NB4 (cell line): Measurements from ENCODE around the gene KLHL8.

Experiments used
- DNase-seq: peaks from one replicate; pipeline ENCODE4 v3.0.0; 2010; ENCODE audit warnings: low read depth
- H3K4me3 ChIP-seq: one replicate; pipeline ENCODE4 v1.5.1; 2011; ENCODE audit warnings: mild to moderate bottlenecking, low read depth, low read length, moderate library complexity
- CTCF ChIP-seq: IDR thresholded peaks from one replicate; pipeline ENCODE4 v1.5.1; 2012; ENCODE audit warnings: low read depth, low read length
- MYC ChIP-seq: IDR thresholded peaks from 2 replicates; pipeline ENCODE4 v1.6.1; 2011; ENCODE audit warnings: low read depth, low read length
- POLR2A ChIP-seq: IDR thresholded peaks from 2 replicates; pipeline ENCODE4 v1.6.1; 2011; ENCODE audit warnings: mild to moderate bottlenecking; ENCODE audit not compliant: insufficient read length; ENCODE audit errors: extremely low read depth
- TF ChIP-seq, protein P1 (sequence below): IDR thresholded peaks from 2 replicates; pipeline ENCODE4 v1.6.1; 2011; ENCODE audit warnings: low read depth, low read length

Gene KLHL8

DNA sequence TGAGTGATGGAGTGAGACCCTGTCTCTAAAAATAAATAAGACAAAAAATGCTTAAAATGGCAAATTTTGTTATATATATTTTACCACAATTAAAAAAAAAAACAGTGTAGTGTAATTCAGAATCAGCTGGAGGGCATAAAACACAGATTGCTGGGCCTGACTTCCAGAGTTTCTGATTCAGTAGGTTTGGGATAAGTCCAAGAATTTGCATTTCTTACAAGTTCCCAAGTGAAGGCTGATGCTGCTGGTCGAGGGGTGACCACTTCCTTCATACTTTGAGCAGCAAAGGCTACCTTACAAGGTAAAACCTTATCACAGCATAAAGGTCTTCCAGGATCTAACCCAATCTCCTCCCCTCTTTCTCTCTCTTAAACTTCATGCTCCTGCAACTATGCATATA is 40.7 kb downstream of the KLHL8 start:
- TF ChIP-seq CTCF (no peak), MYC (no peak), POLR2A (no peak)
- TF ChIP-seq, protein P1, sequence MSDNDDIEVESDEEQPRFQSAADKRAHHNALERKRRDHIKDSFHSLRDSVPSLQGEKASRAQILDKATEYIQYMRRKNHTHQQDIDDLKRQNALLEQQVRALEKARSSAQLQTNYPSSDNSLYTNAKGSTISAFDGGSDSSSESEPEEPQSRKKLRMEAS: no peak
- DNase-seq: no peak
- no peak overlapping the region for H3K4me3 ChIP-seq

DNA sequence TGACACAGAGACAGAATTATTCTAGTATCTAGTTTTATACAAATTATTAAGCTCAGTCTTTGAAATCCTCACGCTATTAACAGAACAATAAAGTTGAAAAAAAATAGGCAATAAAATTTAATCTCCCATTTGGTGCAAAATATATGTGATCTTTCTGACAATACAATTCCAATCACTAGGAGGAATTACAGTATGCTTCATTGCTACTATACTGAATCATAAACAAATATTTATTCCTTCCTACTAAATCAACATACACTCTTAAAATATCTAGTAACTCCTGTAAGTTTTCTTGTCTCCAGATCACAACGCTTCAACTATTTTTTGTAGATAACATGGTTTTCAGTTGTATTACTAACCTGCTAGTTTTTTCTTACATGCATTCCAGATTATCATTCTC is 45.7 kb downstream of the KLHL8 start:
- no peak overlapping the region for H3K4me3 ChIP-seq
- no peak for TF ChIP-seq MYC
- TF ChIP-seq CTCF: no peak
- no peak for TF ChIP-seq POLR2A
- TF ChIP-seq, protein P1: no peak
- no peak for DNase-seq

DNA sequence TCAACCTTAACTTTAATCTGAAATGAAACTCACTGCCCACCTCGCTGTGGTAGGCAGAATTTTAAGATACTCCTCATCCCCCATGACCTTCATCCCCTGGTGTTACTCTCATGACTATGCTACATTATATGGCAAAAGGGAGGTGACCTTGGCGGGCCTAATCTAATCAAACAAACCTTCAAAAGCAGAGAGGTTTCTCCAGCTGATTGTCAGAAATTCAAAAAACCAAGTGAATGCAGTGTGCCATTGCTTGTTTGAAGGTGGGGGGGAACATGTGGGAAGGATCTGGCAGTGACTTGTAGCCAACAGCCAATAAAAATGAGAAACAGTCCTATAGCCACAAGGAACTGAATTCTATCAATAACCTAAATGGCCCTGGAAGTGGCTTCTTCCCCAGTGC is 48.5 kb downstream of the KLHL8 start:
- no peak for DNase-seq
- TF ChIP-seq CTCF: no peak
- no peak for TF ChIP-seq POLR2A
- TF ChIP-seq, protein P1: no peak
- no peak for TF ChIP-seq MYC
- no peak overlapping the region for H3K4me3 ChIP-seq

DNA sequence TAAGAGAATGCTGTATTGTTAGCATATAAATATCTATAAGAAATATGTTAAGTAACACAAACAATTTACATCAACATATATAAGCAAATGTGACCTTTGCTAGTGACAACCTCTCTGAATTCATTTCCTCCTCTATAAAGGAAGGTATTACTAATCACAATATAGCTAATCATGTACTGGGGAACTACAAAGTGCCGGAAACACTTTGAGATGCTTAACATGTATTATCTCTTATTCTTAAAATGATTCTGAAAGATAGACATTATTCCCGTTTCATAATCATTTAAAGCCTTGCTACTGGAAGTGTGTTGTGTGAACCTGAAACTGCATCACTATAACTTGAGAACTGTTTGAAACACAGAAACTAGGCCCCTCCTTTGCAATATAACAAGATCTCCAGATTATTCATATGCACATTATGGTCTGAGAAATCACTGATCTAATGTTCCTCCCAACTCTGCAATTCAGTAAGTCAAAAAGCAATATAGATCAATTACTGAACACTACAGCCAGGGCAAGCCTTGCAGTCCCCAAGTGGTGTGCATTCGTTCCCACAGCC is 54.0 kb downstream of the KLHL8 start:
- no peak for DNase-seq
- no peak overlapping the region for H3K4me3 ChIP-seq
- TF ChIP-seq CTCF (no peak), MYC (no peak), POLR2A (no peak)
- TF ChIP-seq, protein P1: no peak

DNA sequence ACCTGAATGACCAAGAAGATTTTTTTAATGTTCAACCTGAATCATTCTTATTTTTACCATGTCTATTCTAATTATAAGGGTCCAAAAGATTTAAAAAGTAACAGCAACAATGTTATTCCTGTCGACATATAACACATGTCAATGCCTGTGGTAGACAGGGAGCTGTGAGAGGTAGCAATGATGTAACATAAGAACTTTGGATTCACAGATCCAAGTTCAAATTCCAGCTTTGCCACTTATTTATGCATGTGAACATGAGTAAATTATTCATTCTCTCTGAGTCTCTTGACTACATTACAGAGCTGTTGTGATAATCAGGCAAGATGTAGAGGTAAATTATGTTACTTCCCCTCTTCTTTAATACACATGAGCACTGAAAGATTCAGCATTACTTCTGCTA is 54.5 kb downstream of the KLHL8 start:
- H3K4me3 ChIP-seq: no peak overlapping the region
- TF ChIP-seq MYC: no peak
- TF ChIP-seq CTCF: no peak
- TF ChIP-seq, protein P1: no peak
- no peak for TF ChIP-seq POLR2A
- DNase-seq: no peak
